ENCODE measurements around the gene TNFRSF25. TPM values are rescaled to one million over a fixed set of nuclear protein-coding genes. Genes with fewer than 3 reads are reported as not detected.
A peak's percentile ranks its signal among the peaks of the same experiment; 100 is the strongest.

TNFRSF25 gene
- total RNA-seq, 2 donors from 2014 or later = 33.1 to 87.1 TPM

GRCh38 chr1:6489383-6489765 is 23.4 kb upstream of the TNFRSF25 start:
- no peak for TF ChIP-seq CTCF (IDR thresholded peaks at IDR 0.05)
- DNase-seq = no peak
- no peak overlapping the region for H3K4me3 ChIP-seq
- intact Hi-C loops (cut with DNase I) = loop anchor here (5.0 kb wide), 1 partner anchor 158 kb away; no protein-coding TSS in a partner anchor
- peaks cover 6% of the 10 kb centered on the region for H3K4me1 ChIP-seq
- no peaks in the 10 kb centered on the region for H3K27me3 ChIP-seq
- peak overlapping the region; percentile 27 for H3K27ac ChIP-seq
- no peaks in the 10 kb centered on the region for H3K36me3 ChIP-seq
- H3K9me3 ChIP-seq = no peaks in the 10 kb centered on the region
- peak overlapping the region in 1 of 2 donors; percentile 46 for H3K9ac ChIP-seq (ENCODE audit: low read depth in 2 of 2, low read length in 2 of 2)

- DNase-seq = peak; percentile 85
- no peak for TF ChIP-seq CTCF (IDR thresholded peaks at IDR 0.05)
- H3K27ac ChIP-seq = peak overlapping the region; percentile 27
- no peaks in the 10 kb centered on the region for H3K36me3 ChIP-seq
- H3K27me3 ChIP-seq = no peaks in the 10 kb centered on the region
- H3K9me3 ChIP-seq = no peaks in the 10 kb centered on the region
- no peak overlapping the region for H3K4me3 ChIP-seq
- peaks cover 7% of the 10 kb centered on the region for H3K4me1 ChIP-seq
- intact Hi-C loops (cut with DNase I) = loop anchor here (5.0 kb wide), 1 partner anchor 159 kb away; no protein-coding TSS in a partner anchor
- peak overlapping the region in 1 of 2 donors; percentile 46 for H3K9ac ChIP-seq (ENCODE audit: low read depth in 2 of 2, low read length in 2 of 2)
Measured at GRCh38 chr1:6488602-6489382, 22.8 kb upstream of the TNFRSF25 start.

GRCh38 chr1:6487804-6488484 is 22.0 kb upstream of the TNFRSF25 start:
- H3K27ac ChIP-seq = no peak overlapping the region
- no peaks in the 10 kb centered on the region for H3K9me3 ChIP-seq
- no peak overlapping the region for H3K9ac ChIP-seq (ENCODE audit: low read depth in 2 of 2, low read length in 2 of 2)
- intact Hi-C loops (cut with DNase I) = loop anchor here (5.0 kb wide), 1 partner anchor 159 kb away; no protein-coding TSS in a partner anchor
- H3K36me3 ChIP-seq = no peaks in the 10 kb centered on the region
- no peak overlapping the region for H3K4me3 ChIP-seq
- peaks cover 11% of the 10 kb centered on the region for H3K4me1 ChIP-seq
- no peak for DNase-seq
- TF ChIP-seq CTCF (IDR thresholded peaks at IDR 0.05) = no peak
- no peaks in the 10 kb centered on the region for H3K27me3 ChIP-seq

- no peaks in the 10 kb centered on the region for H3K36me3 ChIP-seq
- peak overlapping the region in 1 of 2 donors; percentile 34 for H3K9ac ChIP-seq (ENCODE audit: low read depth in 2 of 2, low read length in 2 of 2)
- no peaks in the 10 kb centered on the region for H3K9me3 ChIP-seq
- no peaks in the 10 kb centered on the region for H3K27me3 ChIP-seq
- peak; percentile 92 for DNase-seq
- H3K27ac ChIP-seq = no peak overlapping the region
- peak; percentile 92 for TF ChIP-seq CTCF (IDR thresholded peaks at IDR 0.05)
- intact Hi-C loops (cut with DNase I) = loop anchor here (5.0 kb wide), 1 partner anchor 161 kb away; no protein-coding TSS in a partner anchor
- peaks cover 16% of the 10 kb centered on the region for H3K4me1 ChIP-seq
- no peak overlapping the region for H3K4me3 ChIP-seq
Measured at GRCh38 chr1:6486433-6487011, 20.5 kb upstream of the TNFRSF25 start.
